SK-N-SH treated with all-trans-retinoic acid at 6 μM for 48 hours (cell line): ENCODE results near the gene CAMK2A.

Source experiments
- ATAC-seq: fragments of 200-7000 bp; cut with Tn5 transposase; 3 replicates; pipeline ENCODE4 v1.9.1; 2020; ENCODE audit warnings: mild to moderate bottlenecking, moderate library complexity
- BACH2 ChIP-seq: fragments of 250-450 bp; sonication (Bioruptor Pico); IDR thresholded peaks from 2 replicates; pipeline ENCODE4 v1.9.0; 2021; ENCODE audit warnings: mild to moderate bottlenecking, borderline replicate concordance
- CSDC2 ChIP-seq: fragments of 250-450 bp; sonication (Bioruptor Pico); IDR thresholded peaks from 2 replicates; pipeline ENCODE4 v1.5.0; 2020; ENCODE audit warnings: mild to moderate bottlenecking, moderate library complexity
- CSRNP3 ChIP-seq: fragments of 250-450 bp; sonication (Bioruptor Pico); IDR thresholded peaks from 2 replicates; pipeline ENCODE4 v1.5.1; 2021; ENCODE audit warnings: mild to moderate bottlenecking, moderate library complexity
- ESRRG ChIP-seq: fragments of 250-450 bp; sonication (Bioruptor Pico); IDR thresholded peaks from 2 replicates; pipeline ENCODE4 v1.6.1; 2021; ENCODE audit warnings: mild to moderate bottlenecking
- OSR1 ChIP-seq: fragments of 250-450 bp; sonication (Bioruptor Pico); IDR thresholded peaks from 2 replicates; pipeline ENCODE4 v1.8.0; 2022; ENCODE audit warnings: moderate library complexity, mild to moderate bottlenecking, inconsistent platforms
- POU6F1 ChIP-seq: fragments of 250-450 bp; sonication (Bioruptor Pico); IDR thresholded peaks from 2 replicates; pipeline ENCODE4 v1.8.0; 2021; ENCODE audit warnings: low read depth, mild to moderate bottlenecking, moderate library complexity, borderline replicate concordance
- RARB ChIP-seq: fragments of 250-450 bp; sonication (Bioruptor Pico); IDR thresholded peaks from 2 replicates; pipeline ENCODE4 v1.8.0; 2021; ENCODE audit warnings: mild to moderate bottlenecking, moderate library complexity
- SNAI2 ChIP-seq: fragments of 250-450 bp; sonication (Bioruptor Pico); IDR thresholded peaks from 2 replicates; pipeline ENCODE4 v1.5.0; 2020; ENCODE audit warnings: mild to moderate bottlenecking, moderate library complexity
- TCF4 ChIP-seq: fragments of 250-450 bp; sonication (Bioruptor Pico); IDR thresholded peaks from 2 replicates; pipeline ENCODE4 v1.8.0; 2021; ENCODE audit warnings: mild to moderate bottlenecking, moderate library complexity, borderline replicate concordance
- TSHZ2 ChIP-seq: fragments of 250-450 bp; sonication (Bioruptor Pico); IDR thresholded peaks from 2 replicates; pipeline ENCODE4 v1.5.0; 2020; ENCODE audit warnings: mild to moderate bottlenecking, moderate library complexity
- ZC3H10 ChIP-seq: fragments of 250-450 bp; sonication (Bioruptor Pico); IDR thresholded peaks from 2 replicates; pipeline ENCODE4 v1.5.1; 2021; ENCODE audit warnings: mild to moderate bottlenecking, moderate library complexity
- ZFP30 ChIP-seq: fragments of 450-650 bp; formaldehyde crosslinking; IDR thresholded peaks from 2 replicates; pipeline ENCODE4 v1.5.0; 2022; ENCODE audit warnings: mild to moderate bottlenecking, moderate library complexity
- ZNF565 ChIP-seq: fragments of 450-650 bp; formaldehyde crosslinking; conservative IDR thresholded peaks from 2 replicates; pipeline ENCODE4 v1.5.0; 2020; ENCODE audit warnings: low read depth, mild to moderate bottlenecking, moderate library complexity
- ZNF8 ChIP-seq: fragments of 450-650 bp; formaldehyde crosslinking; IDR thresholded peaks from 2 replicates; pipeline ENCODE4 v1.5.0; 2020; ENCODE audit warnings: mild to moderate bottlenecking, moderate library complexity
- TF ChIP-seq, protein P1 (sequence below): fragments of 250-450 bp; sonication (Bioruptor Pico); IDR thresholded peaks from 2 replicates; pipeline ENCODE4 v1.5.1; 2020; ENCODE audit warnings: low read depth, mild to moderate bottlenecking, moderate library complexity
- TF ChIP-seq, protein P2 (sequence below): fragments of 250-450 bp; sonication (Bioruptor Pico); IDR thresholded peaks from 2 replicates; pipeline ENCODE4 v1.8.0; 2020; ENCODE audit warnings: mild to moderate bottlenecking, moderate library complexity, borderline replicate concordance

The CAMK2A gene

DNA sequence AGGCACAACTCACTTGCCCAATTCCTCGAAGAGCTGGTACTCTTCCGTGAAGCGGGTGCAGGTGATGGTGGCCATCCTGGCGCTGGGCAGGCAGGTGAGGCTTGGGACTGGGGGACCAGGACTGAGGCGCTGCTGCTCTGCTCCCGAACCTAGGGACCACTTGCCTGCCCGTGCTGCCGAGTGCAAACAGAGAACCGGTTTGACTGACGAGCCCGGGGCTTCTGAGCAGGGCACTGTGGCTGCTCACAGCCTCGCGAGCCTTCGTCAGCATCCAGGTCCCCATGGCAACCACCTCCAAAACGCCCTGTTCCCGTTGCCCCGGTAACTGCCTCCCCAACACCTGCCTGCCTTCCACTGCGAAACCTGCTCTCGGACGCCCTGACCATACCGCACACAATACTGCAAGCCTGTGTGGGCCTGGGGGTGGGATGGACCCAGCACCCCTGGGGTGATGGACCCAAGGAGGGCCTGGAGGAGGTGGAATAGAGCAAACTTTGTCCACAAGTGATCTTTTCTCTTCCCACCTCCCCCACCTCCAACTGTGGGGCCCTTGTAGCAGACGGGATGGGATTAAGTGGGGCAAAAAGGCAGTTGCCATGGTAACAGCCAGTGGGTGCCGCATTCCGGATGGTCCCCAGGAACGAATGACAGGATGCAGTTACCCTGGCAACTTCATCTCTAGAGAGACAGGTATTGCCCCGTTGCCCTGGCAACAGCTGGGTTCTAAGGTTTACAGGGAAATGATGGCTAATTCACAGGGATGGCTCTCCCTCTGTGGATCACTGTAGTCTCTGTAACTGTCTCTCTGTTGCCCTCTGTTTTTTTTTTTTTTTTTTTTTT lies at the start of gene CAMK2A:
Gene CAMK2A (minus strand): TSS at position 223 of the 840 bp plus-strand sequence. CDS start 148 bp downstream, at position 75.
- TF ChIP-seq TSHZ2 (CRISPR knock-in tag), result no peak
- no peak for TF ChIP-seq ZNF8 (CRISPR knock-in tag)
- no peak for TF ChIP-seq ZNF565 (CRISPR knock-in tag)
- no peak for TF ChIP-seq ZC3H10 (CRISPR knock-in tag)
- TF ChIP-seq, protein P1, sequence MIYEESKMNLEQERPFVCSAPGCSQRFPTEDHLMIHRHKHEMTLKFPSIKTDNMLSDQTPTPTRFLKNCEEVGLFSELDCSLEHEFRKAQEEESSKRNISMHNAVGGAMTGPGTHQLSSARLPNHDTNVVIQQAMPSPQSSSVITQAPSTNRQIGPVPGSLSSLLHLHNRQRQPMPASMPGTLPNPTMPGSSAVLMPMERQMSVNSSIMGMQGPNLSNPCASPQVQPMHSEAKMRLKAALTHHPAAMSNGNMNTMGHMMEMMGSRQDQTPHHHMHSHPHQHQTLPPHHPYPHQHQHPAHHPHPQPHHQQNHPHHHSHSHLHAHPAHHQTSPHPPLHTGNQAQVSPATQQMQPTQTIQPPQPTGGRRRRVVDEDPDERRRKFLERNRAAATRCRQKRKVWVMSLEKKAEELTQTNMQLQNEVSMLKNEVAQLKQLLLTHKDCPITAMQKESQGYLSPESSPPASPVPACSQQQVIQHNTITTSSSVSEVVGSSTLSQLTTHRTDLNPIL (CRISPR knock-in tag), result no peak
- no peak for TF ChIP-seq RARB (CRISPR knock-in tag)
- no peak for TF ChIP-seq ESRRG (CRISPR knock-in tag)
- no peak for TF ChIP-seq BACH2
- TF ChIP-seq, protein P2, sequence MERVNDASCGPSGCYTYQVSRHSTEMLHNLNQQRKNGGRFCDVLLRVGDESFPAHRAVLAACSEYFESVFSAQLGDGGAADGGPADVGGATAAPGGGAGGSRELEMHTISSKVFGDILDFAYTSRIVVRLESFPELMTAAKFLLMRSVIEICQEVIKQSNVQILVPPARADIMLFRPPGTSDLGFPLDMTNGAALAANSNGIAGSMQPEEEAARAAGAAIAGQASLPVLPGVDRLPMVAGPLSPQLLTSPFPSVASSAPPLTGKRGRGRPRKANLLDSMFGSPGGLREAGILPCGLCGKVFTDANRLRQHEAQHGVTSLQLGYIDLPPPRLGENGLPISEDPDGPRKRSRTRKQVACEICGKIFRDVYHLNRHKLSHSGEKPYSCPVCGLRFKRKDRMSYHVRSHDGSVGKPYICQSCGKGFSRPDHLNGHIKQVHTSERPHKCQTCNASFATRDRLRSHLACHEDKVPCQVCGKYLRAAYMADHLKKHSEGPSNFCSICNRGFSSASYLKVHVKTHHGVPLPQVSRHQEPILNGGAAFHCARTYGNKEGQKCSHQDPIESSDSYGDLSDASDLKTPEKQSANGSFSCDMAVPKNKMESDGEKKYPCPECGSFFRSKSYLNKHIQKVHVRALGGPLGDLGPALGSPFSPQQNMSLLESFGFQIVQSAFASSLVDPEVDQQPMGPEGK, result no peak
- no peak for TF ChIP-seq OSR1
- no peak for TF ChIP-seq CSDC2 (CRISPR knock-in tag)
- no peak for ATAC-seq

GRCh38 chr5:150339165-150339564 lies 49.6 kb upstream of the CAMK2A start:
- no peak for ATAC-seq
- TF ChIP-seq SNAI2 (CRISPR knock-in tag) (no peak), TSHZ2 (CRISPR knock-in tag) (no peak), TCF4 (CRISPR knock-in tag) (no peak), ZNF8 (CRISPR knock-in tag) (no peak), CSDC2 (CRISPR knock-in tag) (no peak), BACH2 (no peak), RARB (CRISPR knock-in tag) (no peak), ZFP30 (no peak), POU6F1 (no peak), CSRNP3 (CRISPR knock-in tag) (no peak), ZNF565 (CRISPR knock-in tag) (no peak), ZC3H10 (CRISPR knock-in tag) (no peak)
- TF ChIP-seq, protein P2, result no peak
